ELR (cell line): ENCODE measurements around the gene UQCC3.
"Not testable (repeated sequence)": the region's sequence is repeated elsewhere in the genome, so short reads cannot be mapped to it uniquely, and the experiment has no call there.

Experiments
- DNase-seq: peaks from one replicate; pipeline ENCODE4 v3.0.0-alpha.2; 2015; ENCODE audit warnings: low read depth

Gene UQCC3, protein sequence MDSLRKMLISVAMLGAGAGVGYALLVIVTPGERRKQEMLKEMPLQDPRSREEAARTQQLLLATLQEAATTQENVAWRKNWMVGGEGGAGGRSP

DNA sequence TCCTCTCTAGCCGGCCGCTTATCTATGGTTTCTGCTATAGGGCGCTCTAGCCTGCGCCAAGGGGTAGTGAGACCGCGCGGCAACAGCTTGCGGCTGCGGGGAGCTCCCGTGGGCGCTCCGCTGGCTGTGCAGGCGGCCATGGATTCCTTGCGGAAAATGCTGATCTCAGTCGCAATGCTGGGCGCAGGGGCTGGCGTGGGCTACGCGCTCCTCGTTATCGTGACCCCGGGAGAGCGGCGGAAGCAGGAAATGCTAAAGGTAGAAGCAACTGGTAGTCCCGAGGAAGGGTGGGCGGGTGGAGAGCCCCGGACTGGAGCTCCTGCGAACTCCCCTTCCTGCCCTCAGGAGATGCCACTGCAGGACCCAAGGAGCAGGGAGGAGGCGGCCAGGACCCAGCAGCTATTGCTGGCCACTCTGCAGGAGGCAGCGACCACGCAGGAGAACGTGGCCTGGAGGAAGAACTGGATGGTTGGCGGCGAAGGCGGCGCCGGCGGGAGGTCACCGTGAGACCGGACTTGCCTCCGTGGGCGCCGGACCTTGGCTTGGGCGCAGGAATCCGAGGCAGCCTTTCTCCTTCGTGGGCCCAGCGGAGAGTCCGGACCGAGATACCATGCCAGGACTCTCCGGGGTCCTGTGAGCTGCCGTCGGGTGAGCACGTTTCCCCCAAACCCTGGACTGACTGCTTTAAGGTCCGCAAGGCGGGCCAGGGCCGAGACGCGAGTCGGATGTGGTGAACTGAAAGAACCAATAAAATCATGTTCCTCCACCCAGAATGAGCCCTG is at the start of gene UQCC3, which contains the start of gene LBHD1:
UQCC3 (plus strand) TSS at position 66 of the 782 bp plus-strand sequence; CDS start at position 139, 73 bp downstream.
LBHD1 (minus strand) TSS at position 660 of the 782 bp plus-strand sequence. CDS start 2,236 bp downstream, outside the sequence.
- DNase-seq: peak; percentile 89

DNA sequence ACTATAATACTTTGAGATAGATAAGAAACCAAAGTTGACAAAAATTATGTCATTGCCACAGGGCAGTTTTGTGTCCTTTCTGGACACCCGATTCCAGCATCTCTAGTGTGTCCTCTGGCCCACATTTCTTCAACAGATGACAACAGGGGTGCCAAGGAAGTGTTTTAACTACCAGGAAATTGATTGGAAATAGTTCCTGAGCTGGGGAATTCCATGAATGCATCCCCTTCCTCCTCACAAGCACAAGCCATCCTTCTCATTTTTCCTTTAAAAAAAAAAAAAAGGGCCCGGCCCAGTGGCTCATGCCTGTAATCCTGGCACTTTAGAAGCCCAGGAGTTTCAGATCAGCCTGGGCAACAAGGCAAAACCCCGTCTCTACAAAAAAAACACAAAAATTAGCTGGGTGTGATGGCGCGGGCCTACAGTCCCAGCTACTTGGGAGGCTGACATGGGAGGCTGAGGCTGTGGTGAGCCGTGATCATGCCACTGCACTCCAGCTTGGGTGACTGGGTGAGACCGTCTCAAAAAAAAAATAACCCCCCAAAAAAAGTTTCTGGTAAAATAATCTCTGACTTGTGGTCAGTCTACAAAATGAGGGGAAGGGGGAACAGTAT is 48.9 kb upstream of the UQCC3 start:
- DNase-seq: no peak

DNA sequence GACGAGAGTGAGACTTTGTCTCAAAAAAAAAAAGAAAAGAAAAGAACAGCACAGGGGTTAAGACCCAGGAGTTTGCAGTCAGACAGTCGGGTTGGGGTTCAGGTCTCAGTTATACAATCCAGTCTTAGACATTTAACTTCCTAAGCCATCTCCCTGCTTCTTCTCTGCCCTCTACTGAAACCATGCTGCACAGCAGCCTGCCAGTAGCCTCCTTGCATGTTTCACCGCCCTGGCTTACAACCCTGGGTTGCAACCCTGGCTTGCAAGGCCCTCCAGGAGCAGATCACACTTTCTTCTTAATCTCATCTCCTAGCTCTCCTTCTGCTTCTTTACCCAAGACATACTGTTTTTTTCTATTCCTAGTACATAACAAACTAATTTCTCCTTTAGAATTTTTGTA is 43.8 kb upstream of the UQCC3 start:
- DNase-seq: no peak

DNA sequence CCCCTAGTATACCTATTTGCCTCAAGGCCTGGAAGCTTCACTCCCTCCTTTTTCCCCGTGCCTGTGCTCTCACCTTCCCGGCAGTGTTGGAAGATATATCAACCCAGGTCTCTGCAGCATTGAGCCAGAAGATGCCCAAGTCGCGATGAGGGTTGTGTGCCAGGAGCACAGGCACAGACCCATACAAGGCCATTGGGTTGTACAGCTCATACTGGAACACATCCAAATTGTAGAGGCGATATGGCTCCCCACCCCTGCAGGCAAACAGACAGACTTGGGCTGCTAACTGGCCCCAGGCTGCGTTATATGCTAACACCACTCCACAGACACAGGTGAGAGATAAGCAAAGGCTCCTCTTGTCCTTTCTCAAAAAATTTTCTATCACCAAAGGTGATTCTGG is 39.0 kb upstream of the UQCC3 start:
- no peak for DNase-seq

DNA sequence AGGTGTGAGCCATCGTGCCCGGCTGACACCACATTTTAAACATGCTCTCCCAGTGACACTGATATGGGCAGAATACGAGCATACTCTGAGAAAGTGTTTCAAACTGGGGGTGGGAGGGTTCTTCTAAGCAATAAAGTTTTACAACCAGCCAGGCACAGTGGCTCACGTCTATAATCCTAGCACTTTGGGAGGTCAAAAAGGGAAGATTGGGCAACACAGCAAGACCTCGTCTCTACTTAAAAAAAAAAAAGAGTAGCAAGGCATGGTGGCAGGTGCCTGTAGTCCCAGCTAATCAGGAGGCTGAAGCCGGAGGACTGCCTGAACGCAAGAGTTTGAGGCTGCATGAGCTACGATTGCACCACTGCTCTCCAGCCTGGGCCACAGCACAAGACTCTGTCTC is 27.3 kb upstream of the UQCC3 start:
- no peak for DNase-seq

DNA sequence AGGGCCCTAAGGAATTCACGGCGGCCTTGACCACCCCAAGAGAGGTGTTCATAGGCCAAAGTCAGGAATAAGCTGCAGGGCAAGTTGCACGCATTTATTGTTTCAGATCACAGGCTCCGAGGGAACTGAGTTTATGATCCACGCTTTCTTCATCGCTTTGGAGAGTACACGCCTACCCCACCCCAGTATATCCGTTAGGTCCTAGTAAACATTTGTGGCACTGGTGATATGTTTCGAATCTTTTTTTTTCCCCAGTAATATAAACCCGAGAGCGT is 25.9 kb upstream of the UQCC3 start:
- peak; percentile 26 for DNase-seq

DNA sequence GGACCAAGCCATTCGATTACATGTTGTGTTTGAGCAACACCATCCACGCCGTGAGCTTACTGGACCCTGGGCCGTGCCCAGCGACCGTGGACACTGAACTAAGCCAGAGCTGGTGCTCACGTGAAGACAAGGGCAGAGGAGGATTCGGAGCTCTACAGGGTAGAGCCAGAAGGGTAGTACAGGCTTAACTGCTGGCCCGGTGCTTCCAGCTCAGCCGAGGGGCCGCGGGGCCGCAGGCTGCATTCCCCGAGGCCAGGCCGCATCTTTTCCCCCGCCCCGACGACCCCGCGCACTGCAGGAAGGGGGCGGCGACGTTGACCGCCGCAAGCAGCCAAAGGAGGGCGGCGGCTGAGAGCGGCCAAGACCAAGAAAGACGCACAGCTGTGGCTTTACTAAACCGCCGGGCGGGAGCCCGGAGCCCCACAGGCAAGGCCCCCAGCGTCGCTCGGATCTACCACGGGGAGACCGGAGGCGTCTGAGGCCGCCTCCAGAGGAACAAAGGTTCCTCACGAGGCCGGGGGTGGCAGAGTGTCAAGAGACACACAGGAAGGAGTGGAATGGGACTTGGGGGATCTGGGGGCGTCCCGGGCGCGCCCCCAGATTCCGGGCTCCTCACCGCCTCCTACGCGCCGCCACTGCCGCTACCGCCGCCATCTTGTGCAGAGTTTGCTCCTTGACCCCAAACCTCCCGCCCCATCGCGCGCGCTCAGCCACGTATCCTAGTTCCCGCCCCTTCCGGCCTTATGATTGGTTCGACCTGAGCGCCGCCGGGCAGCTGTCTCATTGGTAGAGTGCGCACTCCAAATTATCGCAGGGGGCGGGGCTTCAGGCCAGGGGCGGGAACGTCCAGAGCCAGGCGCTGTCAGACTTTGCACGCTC is 25.3 kb upstream of the UQCC3 start, which contains the start of gene GANAB:
GANAB (minus strand) TSS at position 668 of the 879 bp plus-strand sequence; CDS start at position 654, 14 bp downstream.
- DNase-seq: peak; percentile 99

DNA sequence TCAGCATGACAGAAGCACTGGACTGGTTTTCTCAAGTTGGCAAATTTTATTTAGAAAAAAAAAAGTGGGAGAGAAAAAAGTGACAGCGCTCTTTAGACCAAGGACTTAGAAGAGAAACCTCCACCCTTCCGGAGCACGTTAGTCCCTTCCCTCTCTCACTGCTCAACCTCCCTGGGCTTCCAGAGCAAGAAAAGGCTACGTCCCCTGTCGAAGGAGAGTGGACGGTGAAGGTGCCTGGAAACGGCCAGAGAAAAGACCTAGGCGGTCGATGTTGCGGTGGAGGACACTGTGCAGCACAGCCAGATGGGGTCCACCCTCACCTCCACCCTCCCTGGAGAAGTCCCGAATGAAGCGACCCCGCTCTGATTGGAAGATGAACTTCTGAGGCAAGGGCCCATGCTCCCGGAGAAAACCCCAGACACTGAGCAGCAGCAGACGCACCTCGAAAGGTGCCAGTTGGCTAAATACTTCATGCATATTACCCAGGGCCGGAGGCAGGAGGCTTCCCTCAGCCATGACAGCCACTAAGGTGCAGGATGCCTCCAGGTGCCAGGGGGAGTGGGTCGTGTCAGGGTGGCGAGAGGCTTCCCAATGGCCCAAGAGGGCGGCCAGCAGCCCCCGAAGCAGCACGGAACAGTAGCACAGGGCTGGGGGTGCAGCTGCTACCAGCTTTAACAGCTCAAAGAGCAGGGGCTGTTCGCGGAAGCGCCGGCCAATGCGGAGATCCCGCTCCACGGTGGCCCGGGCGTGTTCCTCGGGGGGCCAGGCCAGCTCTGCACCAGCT is 24.5 kb upstream of the UQCC3 start:
- DNase-seq: no peak

DNA sequence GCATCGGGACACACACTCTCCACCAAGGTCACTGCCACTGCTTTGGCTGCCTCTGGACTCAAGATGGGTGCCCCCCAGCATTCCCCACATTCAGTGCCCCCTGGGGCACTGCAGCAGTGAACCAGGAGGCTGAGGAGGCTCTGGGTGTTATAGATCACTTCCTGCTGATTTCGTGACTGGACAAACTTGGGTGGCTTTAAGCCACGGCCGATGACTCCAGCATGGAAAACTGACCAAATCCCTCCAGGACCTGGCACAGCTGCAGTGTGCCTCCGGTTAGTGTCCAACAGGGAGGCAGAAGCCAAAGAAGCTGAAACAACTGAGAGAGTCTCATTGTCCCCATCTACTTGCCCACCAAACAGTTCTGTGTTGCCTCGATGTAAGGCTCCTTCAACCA is 23.9 kb upstream of the UQCC3 start:
- DNase-seq: no peak

DNA sequence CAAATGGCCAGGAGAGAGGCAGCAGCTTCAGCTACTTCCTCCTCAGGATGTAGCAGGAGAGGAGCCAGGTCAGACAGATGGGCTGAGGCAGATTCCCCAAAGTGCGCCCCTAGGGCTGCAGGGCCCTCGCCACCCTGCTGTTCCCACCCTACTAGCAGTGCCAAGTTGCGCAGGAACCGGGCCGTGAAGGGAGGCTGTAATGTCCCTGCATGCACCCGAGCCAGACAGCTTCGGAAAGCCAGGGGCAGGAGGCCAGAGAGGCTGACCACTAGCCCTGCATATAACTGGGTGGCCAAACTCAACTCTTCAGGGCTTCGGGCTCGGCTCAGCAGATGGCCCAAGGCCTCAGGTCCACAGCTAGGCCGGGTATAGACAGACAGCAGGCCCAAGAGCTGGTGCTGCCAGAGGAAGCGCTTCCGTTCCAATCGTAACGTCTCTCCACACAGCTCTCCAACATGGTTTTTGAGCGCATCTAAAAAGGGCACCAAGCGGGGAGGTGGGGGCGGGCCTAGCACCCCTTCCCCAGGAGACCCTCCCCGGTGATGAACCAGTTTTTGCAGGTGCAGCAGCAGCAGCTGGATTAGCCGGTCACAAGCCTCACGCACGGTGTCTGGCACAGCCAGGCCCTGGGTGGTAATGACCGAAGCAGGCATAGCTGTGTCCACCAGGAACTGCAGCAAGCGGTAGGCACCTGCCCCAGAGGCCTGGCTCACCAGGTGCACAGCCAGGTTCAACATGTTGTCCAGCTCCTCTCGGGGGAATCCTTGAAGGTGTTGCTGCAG is 23.1 kb upstream of the UQCC3 start:
- DNase-seq: no peak

DNA sequence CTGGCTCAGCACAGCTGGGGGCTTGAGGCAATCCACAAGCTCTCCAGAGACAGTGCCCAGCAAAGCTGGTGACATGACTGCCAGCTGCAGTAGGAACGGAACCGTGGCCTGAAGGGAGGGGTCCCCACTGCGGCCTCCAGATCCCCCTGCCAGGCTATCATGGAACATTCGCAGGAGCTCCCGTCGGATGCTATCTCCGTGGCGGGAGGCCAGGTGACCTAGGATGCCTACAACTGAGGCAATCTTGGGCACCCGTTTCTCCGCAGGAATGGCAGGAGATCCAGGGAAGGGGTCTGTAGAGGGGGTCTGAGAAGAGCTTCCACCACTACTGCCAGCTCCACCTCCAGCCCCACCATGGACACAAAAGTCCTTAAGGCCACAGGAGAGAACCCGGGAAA is 22.5 kb upstream of the UQCC3 start:
- DNase-seq: no peak

DNA sequence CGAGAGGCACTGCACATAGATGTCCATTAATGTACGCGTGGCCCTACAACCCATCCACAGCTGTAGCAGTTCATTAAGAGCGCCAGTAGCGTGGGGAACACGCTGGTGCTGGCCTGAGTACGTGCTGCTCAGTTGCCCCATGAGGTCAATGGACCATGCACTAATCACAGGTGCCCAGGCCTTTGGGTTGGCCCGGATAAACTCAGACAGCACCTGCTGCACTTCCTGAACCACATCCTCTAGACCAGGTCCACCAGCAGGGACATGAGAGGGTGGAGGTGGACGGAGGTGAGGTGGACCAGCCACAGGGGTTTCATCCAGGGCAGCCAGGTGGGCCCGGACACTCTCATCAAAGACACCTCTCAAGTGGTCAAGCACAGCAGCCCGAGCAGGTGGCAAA is 22.0 kb upstream of the UQCC3 start:
- no peak for DNase-seq

DNA sequence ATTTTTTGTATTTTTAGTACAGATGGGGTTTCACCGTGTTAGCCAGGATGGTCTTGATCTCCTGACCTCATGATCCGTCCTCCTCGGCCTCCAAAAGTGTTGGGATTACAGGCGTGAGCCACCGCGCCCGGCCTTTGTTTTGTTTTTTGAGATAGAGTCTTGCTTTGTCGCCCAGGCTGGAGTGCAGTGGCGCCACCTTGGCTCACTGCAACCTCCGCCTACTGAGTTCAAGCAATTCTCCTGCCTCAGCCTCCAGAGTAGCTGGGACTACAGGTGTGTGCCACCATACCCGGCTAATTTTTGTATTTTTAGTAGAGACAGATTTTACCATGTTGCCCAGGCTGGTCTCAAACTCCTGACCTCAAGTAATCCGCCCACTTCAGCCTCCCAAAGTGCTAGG is 21.2 kb upstream of the UQCC3 start:
- DNase-seq: not testable (repeated sequence)

DNA sequence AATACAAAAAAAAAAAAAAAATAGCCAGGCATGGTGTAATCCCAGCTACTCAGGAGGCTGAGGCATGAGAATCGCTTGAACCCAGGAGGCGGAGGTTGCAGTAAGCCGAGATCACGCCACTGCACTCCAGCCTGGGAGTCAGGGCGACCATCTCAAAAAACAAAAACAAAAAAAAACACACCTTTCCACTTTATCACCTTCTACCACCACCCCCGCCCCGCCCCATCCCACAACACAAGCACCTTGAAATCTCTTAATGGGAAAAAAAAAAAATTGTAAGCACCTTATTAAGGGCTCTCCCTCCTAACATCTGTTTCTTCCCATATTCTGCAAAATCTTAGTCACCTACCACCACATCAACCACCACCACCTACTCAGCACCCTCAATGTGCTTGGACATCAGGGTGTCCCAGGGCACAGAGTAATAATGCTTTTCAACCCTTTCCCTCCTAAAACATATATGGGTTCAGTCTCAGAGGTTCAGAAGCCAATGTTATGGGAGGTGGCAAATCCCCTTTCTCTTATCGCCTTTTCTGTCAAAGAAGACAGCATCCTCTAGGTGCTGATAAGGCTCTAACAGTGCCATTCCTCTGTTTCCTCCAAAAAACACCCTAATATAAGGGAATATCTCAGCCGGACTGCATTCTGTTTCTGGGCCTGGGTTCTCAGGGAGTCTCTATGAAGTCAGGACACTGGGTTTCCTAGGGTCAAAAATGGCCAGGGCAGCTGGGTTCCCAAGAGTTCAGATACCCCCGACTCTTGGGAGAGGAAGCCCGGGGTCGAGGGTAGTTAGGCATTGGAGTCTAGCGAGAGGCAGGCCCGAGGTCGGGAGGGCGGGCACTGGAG is 19.1 kb upstream of the UQCC3 start:
- DNase-seq: peak; percentile 37

DNA sequence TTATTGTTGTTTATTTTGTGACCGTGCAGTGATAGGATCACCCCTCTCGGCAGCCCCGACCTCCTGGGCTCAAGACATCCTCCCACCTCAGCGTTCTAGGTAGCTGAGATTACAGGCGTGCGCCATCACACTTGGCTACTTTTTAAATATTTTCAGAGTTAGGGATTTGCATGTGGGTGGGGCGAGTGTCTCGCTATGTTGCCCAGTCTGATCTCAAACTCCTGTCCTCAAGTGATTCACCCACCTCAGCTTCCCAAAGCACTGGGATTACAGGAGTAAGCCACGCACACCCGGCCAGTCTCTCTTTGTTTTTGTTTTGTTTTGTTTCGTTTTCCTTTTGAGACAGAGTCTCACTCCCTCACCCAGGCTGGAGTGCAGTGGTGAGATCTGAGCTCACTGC is 17.2 kb upstream of the UQCC3 start:
- no peak for DNase-seq

DNA sequence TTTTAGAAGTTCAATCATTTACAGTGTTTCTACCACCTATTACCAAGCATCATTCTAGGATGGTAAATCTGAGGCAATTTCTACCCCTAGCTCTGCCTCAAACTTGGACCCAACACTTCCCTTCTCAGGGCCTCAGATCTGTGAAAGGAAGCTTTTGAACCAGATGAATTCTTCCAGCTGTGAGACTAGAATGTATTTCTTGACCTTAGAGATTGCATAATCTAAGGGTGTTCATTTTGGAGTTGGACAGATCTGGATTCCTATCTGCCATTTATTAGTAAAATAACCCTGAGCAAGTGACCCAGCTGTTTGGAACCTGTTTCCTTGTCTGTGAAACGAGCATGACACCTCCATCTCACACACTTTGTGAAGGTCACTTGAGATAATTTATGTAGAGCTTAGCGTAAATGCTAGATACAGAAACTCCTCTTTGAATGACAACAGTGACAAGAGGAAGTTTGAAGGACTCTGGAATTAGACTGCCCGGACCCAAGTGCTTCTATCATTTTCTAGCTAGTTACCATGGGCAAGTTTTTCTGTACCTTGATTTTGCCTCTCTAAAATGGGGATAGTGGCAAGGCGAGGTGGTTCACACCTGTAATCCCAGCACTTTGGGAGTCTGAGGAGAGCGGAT is 14.6 kb upstream of the UQCC3 start:
- no peak for DNase-seq

DNA sequence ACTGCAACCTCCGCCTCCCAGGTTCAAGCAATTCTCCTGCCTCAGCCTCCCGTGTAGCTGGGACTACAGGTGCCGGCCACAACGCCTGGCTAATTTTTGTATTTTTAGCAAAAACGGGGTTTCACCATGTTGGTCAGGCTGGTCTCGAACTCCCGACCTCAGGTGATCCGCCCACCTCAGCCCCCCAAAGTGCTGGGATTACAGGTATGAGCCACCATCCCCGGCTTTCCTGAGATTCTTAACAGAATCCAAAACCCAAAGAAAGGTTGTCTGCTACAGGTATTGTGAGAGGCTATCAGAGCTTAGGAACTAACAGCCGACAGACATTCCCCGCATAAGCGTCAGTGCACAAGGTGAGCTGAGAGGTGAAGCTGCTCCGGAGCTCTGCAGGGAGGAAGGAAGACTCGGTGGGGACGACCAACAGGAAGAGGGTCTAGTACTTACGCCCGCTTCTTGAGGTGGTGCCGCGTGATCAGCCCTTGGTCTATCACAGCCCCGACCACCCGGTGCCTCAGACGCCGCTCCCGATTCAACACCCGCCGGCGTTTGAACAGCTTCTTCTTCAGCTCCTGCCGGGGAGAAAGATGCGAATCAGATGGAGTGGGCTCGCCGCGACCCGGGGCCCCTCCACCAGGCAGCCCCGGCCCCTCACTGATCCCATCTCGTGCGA is 6.9 kb upstream of the UQCC3 start:
- peak; percentile 70 for DNase-seq

DNA sequence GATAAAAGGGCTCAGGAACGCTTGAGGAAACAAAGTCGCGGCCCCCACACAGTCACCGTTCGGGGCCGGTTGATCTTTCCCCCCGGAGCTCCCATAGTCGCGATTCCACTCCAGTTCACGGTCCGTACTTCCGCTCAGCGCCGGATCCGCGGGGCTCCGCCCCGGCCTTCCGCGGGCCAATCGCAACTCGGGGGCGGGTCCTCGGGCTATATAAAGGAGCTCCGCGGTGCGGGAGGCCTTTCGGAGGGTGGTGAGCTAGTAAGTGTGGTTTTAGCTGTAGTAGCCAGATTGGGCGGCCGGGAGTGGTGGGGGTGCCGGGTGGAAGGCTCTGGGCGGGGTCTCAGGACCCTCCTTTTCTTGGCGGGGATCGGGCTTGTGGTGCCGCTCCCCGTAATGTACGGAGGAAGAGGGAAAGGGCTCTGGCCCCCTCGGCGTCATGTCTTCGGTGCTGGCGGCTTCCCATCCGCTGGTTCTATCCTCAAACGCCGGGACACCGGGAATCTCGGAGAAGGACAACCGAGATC is 6.3 kb upstream of the UQCC3 start, which contains the start of the genes C11orf98 and CSKMT:
C11orf98 (minus strand) TSS at position 136 of the 524 bp plus-strand sequence; CDS start at position 95, 41 bp downstream.
CSKMT (plus strand) TSS at position 238 of the 524 bp plus-strand sequence. CDS start 568 bp downstream, outside the sequence.
- peak; percentile 95 for DNase-seq
